ENCODE data around the gene HEY2.
"Not testable (repeated sequence)": the region's sequence is repeated elsewhere in the genome, so short reads cannot be mapped to it uniquely, and the experiment has no call there.

The HEY2 gene

GRCh38 chr6:125773387-125774341 lies 24.2 kb downstream of the HEY2 start:
- no peak for DNase-seq

- DNase-seq = not testable (repeated sequence)
Measured at GRCh38 chr6:125776107-125776826, 26.8 kb downstream of the HEY2 start.

- DNase-seq = peak; percentile 68 to 91 (median 77)
Measured at GRCh38 chr6:125779924-125780539, 30.6 kb downstream of the HEY2 start.

- peak in 4 of 5 experiments; percentile 33 to 89 (median 51) for DNase-seq
Measured at GRCh38 chr6:125780540-125781313, 31.3 kb downstream of the HEY2 start.

- peak in 1 of 5 experiments; percentile 44 for DNase-seq
Measured at GRCh38 chr6:125781314-125781868, 32.0 kb downstream of the HEY2 start.

- no peak for DNase-seq
Measured at GRCh38 chr6:125784365-125784764, 34.9 kb downstream of the HEY2 start.

- peak in 1 of 5 experiments; percentile 30 for DNase-seq
Measured at GRCh38 chr6:125787791-125788190, 38.4 kb downstream of the HEY2 start.

- peak in 1 of 5 experiments; percentile 43 for DNase-seq
Measured at GRCh38 chr6:125789167-125789566, 39.7 kb downstream of the HEY2 start.

GRCh38 chr6:125789576-125790357 lies 40.3 kb downstream of the HEY2 start:
- DNase-seq = peak in 3 of 5 experiments; percentile 12 to 91 (median 13)

- peak; percentile 63 to 92 (median 73) for DNase-seq
Measured at GRCh38 chr6:125790358-125791150, 41.1 kb downstream of the HEY2 start, which contains the start of gene NCOA7. Gene NCOA7, plus strand, starts transcription at chr6:125790960. Its CDS starts 24,395 bp downstream, at chr6:125815355.

- peak in 4 of 5 experiments; percentile 26 to 83 (median 32) for DNase-seq
Measured at GRCh38 chr6:125791151-125791819, 41.9 kb downstream of the HEY2 start.

- DNase-seq = no peak
Measured at GRCh38 chr6:125791820-125792165, 42.4 kb downstream of the HEY2 start.

- DNase-seq = no peak
Measured at GRCh38 chr6:125792172-125792571, 42.7 kb downstream of the HEY2 start.

GRCh38 chr6:125792680-125793079 lies 43.2 kb downstream of the HEY2 start:
- DNase-seq = no peak

- no peak for DNase-seq
Measured at GRCh38 chr6:125793280-125793679, 43.8 kb downstream of the HEY2 start.

- peak in 2 of 5 experiments; percentile 18 to 66 for DNase-seq
Measured at GRCh38 chr6:125793863-125794262, 44.4 kb downstream of the HEY2 start.

- DNase-seq = no peak
Measured at GRCh38 chr6:125794342-125795137, 45.1 kb downstream of the HEY2 start.

GRCh38 chr6:125795301-125795700 lies 45.9 kb downstream of the HEY2 start:
- DNase-seq = no peak

All from T-helper 2 cell (primary cell).